WTC11 (cell line): ENCODE data around the gene TRIM47.

Experiments used
- CBFB ChIP-seq: sonication (generic); formaldehyde crosslinking; IDR thresholded peaks from 2 replicates; pipeline ENCODE4 v1.8.1; 2022; ENCODE audit warnings: mild to moderate bottlenecking, low read depth, missing genetic modification reagents
- CREB1 ChIP-seq: sonication (generic); formaldehyde crosslinking; IDR thresholded peaks from 2 replicates; pipeline ENCODE4 v1.8.0; 2023; ENCODE audit warnings: mild to moderate bottlenecking, missing genetic modification reagents
- CREM ChIP-seq: sonication (generic); formaldehyde crosslinking; IDR thresholded peaks from 2 replicates; pipeline ENCODE4 v1.8.1; 2022; ENCODE audit warnings: mild to moderate bottlenecking, missing genetic modification reagents, moderate library complexity
- IRF2 ChIP-seq: sonication (generic); formaldehyde crosslinking; IDR thresholded peaks from 2 replicates; pipeline ENCODE4 v1.8.0; 2022; ENCODE audit warnings: low read depth, missing genetic modification reagents, borderline replicate concordance
- TF ChIP-seq, protein P1 (sequence below): sonication (generic); formaldehyde crosslinking; IDR thresholded peaks from 2 replicates; pipeline ENCODE4 v1.8.1; 2023; ENCODE audit warnings: mild to moderate bottlenecking, missing genetic modification reagents, moderate library complexity
- TF ChIP-seq, protein P2 (sequence below): sonication (generic); formaldehyde crosslinking; conservative IDR thresholded peaks from 2 replicates; pipeline ENCODE4 v1.8.1; 2023; ENCODE audit warnings: mild to moderate bottlenecking, low read depth, missing genetic modification reagents, moderate library complexity
- TF ChIP-seq, protein P3 (sequence below): fragments of 200-600 bp; IDR thresholded peaks from 2 replicates; pipeline ENCODE4 v1.8.0; 2022; ENCODE audit warnings: antibody characterized with exemption
- TF ChIP-seq, protein P4 (sequence below): sonication (generic); formaldehyde crosslinking; IDR thresholded peaks from 2 replicates; pipeline ENCODE4 v1.8.0; 2022; ENCODE audit warnings: mild to moderate bottlenecking, missing genetic modification reagents
- TF ChIP-seq, protein P5 (sequence below): sonication (generic); formaldehyde crosslinking; IDR thresholded peaks from 2 replicates; pipeline ENCODE4 v1.8.1; 2022; ENCODE audit warnings: low read depth, mild to moderate bottlenecking, moderate library complexity, missing genetic modification reagents, borderline replicate concordance
- TF ChIP-seq, protein P6 (sequence below): sonication (generic); formaldehyde crosslinking; IDR thresholded peaks from 2 replicates; pipeline ENCODE4 v1.8.0; 2022; ENCODE audit warnings: missing genetic modification reagents
- TF ChIP-seq, protein P7 (sequence below): sonication (generic); formaldehyde crosslinking; IDR thresholded peaks from 2 replicates; pipeline ENCODE4 v1.8.1; 2023; ENCODE audit warnings: mild to moderate bottlenecking, moderate library complexity, missing genetic modification reagents
- TF ChIP-seq, protein P8 (sequence below): sonication (generic); formaldehyde crosslinking; IDR thresholded peaks from 2 replicates; pipeline ENCODE4 v1.8.1; 2022; ENCODE audit warnings: low read depth, missing genetic modification reagents, borderline replicate concordance

DNA sequence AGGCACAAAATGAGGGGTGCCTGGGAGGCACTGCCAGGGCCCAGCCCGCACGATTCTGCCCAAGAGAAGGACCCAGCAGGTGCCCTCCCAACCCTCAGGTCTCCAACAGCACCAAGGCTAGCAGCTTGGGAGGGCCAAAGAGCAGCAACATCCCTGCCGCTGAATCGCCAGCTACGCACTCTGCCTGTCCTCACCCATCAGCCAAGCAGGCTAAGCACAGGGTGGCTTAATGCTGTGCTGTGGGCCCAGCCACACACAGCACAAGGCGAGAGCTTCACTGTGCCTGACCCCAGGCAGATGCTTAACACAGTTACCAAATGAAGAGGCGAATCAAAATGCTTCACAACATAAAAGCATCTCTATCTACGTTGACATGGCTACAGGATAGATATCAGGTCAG lies 36.9 kb upstream of the TRIM47 start:
- TF ChIP-seq CREB1 (no peak), CBFB (CRISPR knock-in tag) (no peak), IRF2 (CRISPR knock-in tag) (no peak), CREM (CRISPR knock-in tag) (no peak)
- TF ChIP-seq, protein P1, sequence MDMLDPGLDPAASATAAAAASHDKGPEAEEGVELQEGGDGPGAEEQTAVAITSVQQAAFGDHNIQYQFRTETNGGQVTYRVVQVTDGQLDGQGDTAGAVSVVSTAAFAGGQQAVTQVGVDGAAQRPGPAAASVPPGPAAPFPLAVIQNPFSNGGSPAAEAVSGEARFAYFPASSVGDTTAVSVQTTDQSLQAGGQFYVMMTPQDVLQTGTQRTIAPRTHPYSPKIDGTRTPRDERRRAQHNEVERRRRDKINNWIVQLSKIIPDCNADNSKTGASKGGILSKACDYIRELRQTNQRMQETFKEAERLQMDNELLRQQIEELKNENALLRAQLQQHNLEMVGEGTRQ (CRISPR knock-in tag) = no peak
- TF ChIP-seq, protein P2, sequence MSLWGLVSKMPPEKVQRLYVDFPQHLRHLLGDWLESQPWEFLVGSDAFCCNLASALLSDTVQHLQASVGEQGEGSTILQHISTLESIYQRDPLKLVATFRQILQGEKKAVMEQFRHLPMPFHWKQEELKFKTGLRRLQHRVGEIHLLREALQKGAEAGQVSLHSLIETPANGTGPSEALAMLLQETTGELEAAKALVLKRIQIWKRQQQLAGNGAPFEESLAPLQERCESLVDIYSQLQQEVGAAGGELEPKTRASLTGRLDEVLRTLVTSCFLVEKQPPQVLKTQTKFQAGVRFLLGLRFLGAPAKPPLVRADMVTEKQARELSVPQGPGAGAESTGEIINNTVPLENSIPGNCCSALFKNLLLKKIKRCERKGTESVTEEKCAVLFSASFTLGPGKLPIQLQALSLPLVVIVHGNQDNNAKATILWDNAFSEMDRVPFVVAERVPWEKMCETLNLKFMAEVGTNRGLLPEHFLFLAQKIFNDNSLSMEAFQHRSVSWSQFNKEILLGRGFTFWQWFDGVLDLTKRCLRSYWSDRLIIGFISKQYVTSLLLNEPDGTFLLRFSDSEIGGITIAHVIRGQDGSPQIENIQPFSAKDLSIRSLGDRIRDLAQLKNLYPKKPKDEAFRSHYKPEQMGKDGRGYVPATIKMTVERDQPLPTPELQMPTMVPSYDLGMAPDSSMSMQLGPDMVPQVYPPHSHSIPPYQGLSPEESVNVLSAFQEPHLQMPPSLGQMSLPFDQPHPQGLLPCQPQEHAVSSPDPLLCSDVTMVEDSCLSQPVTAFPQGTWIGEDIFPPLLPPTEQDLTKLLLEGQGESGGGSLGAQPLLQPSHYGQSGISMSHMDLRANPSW (CRISPR knock-in tag) = no peak
- TF ChIP-seq, protein P3, sequence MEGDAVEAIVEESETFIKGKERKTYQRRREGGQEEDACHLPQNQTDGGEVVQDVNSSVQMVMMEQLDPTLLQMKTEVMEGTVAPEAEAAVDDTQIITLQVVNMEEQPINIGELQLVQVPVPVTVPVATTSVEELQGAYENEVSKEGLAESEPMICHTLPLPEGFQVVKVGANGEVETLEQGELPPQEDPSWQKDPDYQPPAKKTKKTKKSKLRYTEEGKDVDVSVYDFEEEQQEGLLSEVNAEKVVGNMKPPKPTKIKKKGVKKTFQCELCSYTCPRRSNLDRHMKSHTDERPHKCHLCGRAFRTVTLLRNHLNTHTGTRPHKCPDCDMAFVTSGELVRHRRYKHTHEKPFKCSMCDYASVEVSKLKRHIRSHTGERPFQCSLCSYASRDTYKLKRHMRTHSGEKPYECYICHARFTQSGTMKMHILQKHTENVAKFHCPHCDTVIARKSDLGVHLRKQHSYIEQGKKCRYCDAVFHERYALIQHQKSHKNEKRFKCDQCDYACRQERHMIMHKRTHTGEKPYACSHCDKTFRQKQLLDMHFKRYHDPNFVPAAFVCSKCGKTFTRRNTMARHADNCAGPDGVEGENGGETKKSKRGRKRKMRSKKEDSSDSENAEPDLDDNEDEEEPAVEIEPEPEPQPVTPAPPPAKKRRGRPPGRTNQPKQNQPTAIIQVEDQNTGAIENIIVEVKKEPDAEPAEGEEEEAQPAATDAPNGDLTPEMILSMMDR = no peak
- TF ChIP-seq, protein P4, sequence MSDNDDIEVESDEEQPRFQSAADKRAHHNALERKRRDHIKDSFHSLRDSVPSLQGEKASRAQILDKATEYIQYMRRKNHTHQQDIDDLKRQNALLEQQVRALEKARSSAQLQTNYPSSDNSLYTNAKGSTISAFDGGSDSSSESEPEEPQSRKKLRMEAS (CRISPR knock-in tag) = no peak
- TF ChIP-seq, protein P5, sequence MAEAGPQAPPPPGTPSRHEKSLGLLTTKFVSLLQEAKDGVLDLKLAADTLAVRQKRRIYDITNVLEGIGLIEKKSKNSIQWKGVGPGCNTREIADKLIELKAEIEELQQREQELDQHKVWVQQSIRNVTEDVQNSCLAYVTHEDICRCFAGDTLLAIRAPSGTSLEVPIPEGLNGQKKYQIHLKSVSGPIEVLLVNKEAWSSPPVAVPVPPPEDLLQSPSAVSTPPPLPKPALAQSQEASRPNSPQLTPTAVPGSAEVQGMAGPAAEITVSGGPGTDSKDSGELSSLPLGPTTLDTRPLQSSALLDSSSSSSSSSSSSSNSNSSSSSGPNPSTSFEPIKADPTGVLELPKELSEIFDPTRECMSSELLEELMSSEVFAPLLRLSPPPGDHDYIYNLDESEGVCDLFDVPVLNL (CRISPR knock-in tag) = no peak
- TF ChIP-seq, protein P6, sequence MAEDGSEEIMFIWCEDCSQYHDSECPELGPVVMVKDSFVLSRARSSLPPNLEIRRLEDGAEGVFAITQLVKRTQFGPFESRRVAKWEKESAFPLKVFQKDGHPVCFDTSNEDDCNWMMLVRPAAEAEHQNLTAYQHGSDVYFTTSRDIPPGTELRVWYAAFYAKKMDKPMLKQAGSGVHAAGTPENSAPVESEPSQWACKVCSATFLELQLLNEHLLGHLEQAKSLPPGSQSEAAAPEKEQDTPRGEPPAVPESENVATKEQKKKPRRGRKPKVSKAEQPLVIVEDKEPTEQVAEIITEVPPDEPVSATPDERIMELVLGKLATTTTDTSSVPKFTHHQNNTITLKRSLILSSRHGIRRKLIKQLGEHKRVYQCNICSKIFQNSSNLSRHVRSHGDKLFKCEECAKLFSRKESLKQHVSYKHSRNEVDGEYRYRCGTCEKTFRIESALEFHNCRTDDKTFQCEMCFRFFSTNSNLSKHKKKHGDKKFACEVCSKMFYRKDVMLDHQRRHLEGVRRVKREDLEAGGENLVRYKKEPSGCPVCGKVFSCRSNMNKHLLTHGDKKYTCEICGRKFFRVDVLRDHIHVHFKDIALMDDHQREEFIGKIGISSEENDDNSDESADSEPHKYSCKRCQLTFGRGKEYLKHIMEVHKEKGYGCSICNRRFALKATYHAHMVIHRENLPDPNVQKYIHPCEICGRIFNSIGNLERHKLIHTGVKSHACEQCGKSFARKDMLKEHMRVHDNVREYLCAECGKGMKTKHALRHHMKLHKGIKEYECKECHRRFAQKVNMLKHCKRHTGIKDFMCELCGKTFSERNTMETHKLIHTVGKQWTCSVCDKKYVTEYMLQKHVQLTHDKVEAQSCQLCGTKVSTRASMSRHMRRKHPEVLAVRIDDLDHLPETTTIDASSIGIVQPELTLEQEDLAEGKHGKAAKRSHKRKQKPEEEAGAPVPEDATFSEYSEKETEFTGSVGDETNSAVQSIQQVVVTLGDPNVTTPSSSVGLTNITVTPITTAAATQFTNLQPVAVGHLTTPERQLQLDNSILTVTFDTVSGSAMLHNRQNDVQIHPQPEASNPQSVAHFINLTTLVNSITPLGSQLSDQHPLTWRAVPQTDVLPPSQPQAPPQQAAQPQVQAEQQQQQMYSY (CRISPR knock-in tag) = no peak
- TF ChIP-seq, protein P7, sequence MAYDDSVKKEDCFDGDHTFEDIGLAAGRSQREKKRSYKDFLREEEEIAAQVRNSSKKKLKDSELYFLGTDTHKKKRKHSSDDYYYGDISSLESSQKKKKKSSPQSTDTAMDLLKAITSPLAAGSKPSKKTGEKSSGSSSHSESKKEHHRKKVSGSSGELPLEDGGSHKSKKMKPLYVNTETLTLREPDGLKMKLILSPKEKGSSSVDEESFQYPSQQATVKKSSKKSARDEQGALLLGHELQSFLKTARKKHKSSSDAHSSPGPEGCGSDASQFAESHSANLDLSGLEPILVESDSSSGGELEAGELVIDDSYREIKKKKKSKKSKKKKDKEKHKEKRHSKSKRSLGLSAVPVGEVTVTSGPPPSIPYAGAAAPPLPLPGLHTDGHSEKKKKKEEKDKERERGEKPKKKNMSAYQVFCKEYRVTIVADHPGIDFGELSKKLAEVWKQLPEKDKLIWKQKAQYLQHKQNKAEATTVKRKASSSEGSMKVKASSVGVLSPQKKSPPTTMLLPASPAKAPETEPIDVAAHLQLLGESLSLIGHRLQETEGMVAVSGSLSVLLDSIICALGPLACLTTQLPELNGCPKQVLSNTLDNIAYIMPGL (CRISPR knock-in tag) = no peak
- TF ChIP-seq, protein P8, sequence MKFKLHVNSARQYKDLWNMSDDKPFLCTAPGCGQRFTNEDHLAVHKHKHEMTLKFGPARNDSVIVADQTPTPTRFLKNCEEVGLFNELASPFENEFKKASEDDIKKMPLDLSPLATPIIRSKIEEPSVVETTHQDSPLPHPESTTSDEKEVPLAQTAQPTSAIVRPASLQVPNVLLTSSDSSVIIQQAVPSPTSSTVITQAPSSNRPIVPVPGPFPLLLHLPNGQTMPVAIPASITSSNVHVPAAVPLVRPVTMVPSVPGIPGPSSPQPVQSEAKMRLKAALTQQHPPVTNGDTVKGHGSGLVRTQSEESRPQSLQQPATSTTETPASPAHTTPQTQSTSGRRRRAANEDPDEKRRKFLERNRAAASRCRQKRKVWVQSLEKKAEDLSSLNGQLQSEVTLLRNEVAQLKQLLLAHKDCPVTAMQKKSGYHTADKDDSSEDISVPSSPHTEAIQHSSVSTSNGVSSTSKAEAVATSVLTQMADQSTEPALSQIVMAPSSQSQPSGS (CRISPR knock-in tag) = no peak
